K562 (cell line): ENCODE data around the gene SAMD8. TPM values are rescaled to one million over a fixed set of nuclear protein-coding genes. Genes with fewer than 3 reads are reported as not detected.

ENCODE experiments used
- ADNP ChIP-seq: fragments of 200-800 bp; sonication (Bioruptor generic); IDR thresholded peaks from 2 replicates; pipeline ENCODE4 v1.6.1; 2016; ENCODE audit warnings: missing genetic modification characterization, missing compliant biosample characterization
- ATF7 ChIP-seq: fragments of 450-650 bp; IDR thresholded peaks from 2 replicates; pipeline ENCODE4 v1.7.1; 2014; ENCODE audit warnings: mild to moderate bottlenecking, moderate library complexity
- BCLAF1 ChIP-seq, 2 experiments: fragments of 450-650 bp in 1 of 2; IDR thresholded peaks; 2 replicates each; pipeline ENCODE4 v1.6.1; 2011 to 2017; ENCODE audit warnings: low read depth in 2 of 2, antibody characterized with exemption in 1 of 2, borderline replicate concordance in 1 of 2, low read length in 1 of 2, mild to moderate bottlenecking in 1 of 2, mixed read lengths in 1 of 2; ENCODE audit not compliant: control insufficient read depth in 1 of 2
- CREB1 ChIP-seq, 2 experiments: sonication (generic) in 1 of 2; formaldehyde crosslinking in 1 of 2; IDR thresholded peaks; 2 replicates each; pipeline versions ENCODE4 v1.6.1 to v1.8.0; 2012 to 2022; ENCODE audit warnings: inconsistent platforms in 1 of 2, mild to moderate bottlenecking in 1 of 2, missing genetic modification reagents in 1 of 2, moderate library complexity in 1 of 2
- CREM ChIP-seq: IDR thresholded peaks from 2 replicates; pipeline ENCODE4 v1.6.1; 2014; ENCODE audit warnings: antibody characterized with exemption, low read depth
- DACH1 ChIP-seq: fragments of 450-650 bp; IDR thresholded peaks from 2 replicates; pipeline ENCODE4 v1.6.1; 2018; ENCODE audit not compliant: partially characterized antibody
- FOXK1 ChIP-seq: sonication (generic); formaldehyde crosslinking; IDR thresholded peaks from 2 replicates; pipeline ENCODE4 v1.8.0; 2022; ENCODE audit warnings: missing genetic modification reagents, mild to moderate bottlenecking, borderline replicate concordance
- FOXP1 ChIP-seq: sonication (generic); formaldehyde crosslinking; IDR thresholded peaks from 2 replicates; pipeline ENCODE4 v1.8.0; 2022; ENCODE audit warnings: mild to moderate bottlenecking, missing genetic modification reagents
- GABPB1 ChIP-seq: sonication (generic); formaldehyde crosslinking; IDR thresholded peaks from 2 replicates; pipeline ENCODE4 v1.8.0; 2022; ENCODE audit warnings: mild to moderate bottlenecking, missing genetic modification reagents
- HNRNPH1 ChIP-seq: fragments of 200-400 bp; formaldehyde crosslinking; optimal IDR thresholded peaks from 2 replicates; pipeline ENCODE3; 2017; ENCODE audit warnings: low read depth, mild to moderate bottlenecking, low read length, moderate library complexity
- JUND ChIP-seq, 2 experiments: IDR thresholded peaks; 2 replicates in 1 of 2; 3 replicates in 1 of 2; pipeline ENCODE4 v1.6.1; 2011; ENCODE audit warnings: borderline replicate concordance in 2 of 2, low read depth in 2 of 2, low read length in 2 of 2, improper control_type of control experiment in 1 of 2, missing biosample characterization in 1 of 2, missing genetic modification characterization in 1 of 2, missing genetic modification reagents in 1 of 2
- KHSRP ChIP-seq: fragments of 450-650 bp; IDR thresholded peaks from 2 replicates; pipeline ENCODE4 v1.6.1; 2017
- MCM3 ChIP-seq: fragments of 450-650 bp; IDR thresholded peaks from 2 replicates; pipeline ENCODE4 v1.6.1; 2016
- MCM7 ChIP-seq, 2 experiments: fragments of 450-650 bp; IDR thresholded peaks; 2 replicates each; pipeline ENCODE4 v1.6.1; 2016 to 2018
- MYC ChIP-seq, 2 experiments: fragments of 250-450 bp in 1 of 2; sonication (Bioruptor Pico) in 1 of 2; IDR thresholded peaks; 2 replicates each; pipeline versions ENCODE4 v1.5.1 to v1.6.1; 2012 to 2021; ENCODE audit warnings: low read depth in 2 of 2, borderline replicate concordance in 1 of 2, improper control_type of control experiment in 1 of 2, low read length in 1 of 2, mild to moderate bottlenecking in 1 of 2, moderate library complexity in 1 of 2
- PYGO2 ChIP-seq: fragments of 450-650 bp; IDR thresholded peaks from 2 replicates; pipeline ENCODE4 v1.6.1; 2016; ENCODE audit warnings: mild to moderate bottlenecking, missing genetic modification characterization, moderate library complexity, missing compliant biosample characterization
- SMARCA4 ChIP-seq: fragments of 450-650 bp; IDR thresholded peaks from 2 replicates; pipeline ENCODE4 v1.6.1; 2016
- SNAPC5 ChIP-seq: fragments of 250-450 bp; sonication (Bioruptor Pico); IDR thresholded peaks from 2 replicates; pipeline ENCODE4 v1.8.0; 2021; ENCODE audit warnings: moderate library complexity, mild to moderate bottlenecking, inconsistent platforms
- STAT5A ChIP-seq: IDR thresholded peaks from 2 replicates; pipeline ENCODE4 v1.6.1; 2012; ENCODE audit warnings: low read length, inconsistent platforms, borderline replicate concordance
- TAL1 ChIP-seq: fragments of 450-650 bp; IDR thresholded peaks from 2 replicates; pipeline ENCODE4 v1.6.1; 2016; ENCODE audit warnings: mild to moderate bottlenecking
- TCF7L2 ChIP-seq: fragments of 150-350 bp; IDR thresholded peaks from 2 replicates; pipeline ENCODE4 v1.6.1; 2016; ENCODE audit warnings: low read depth, mild to moderate bottlenecking, low read length, moderate library complexity
- ZBTB43 ChIP-seq: sonication (generic); formaldehyde crosslinking; IDR thresholded peaks from 2 replicates; pipeline ENCODE4 v1.8.0; 2023; ENCODE audit warnings: mild to moderate bottlenecking, missing genetic modification reagents
- ZNF707 ChIP-seq: fragments of 250-450 bp; sonication (Bioruptor Pico); conservative IDR thresholded peaks from 2 replicates; pipeline ENCODE4 v1.8.0; 2022; ENCODE audit warnings: inconsistent platforms, mild to moderate bottlenecking, moderate library complexity
- ZNF764 ChIP-seq: fragments of 250-450 bp; sonication (Bioruptor Pico); IDR thresholded peaks from 2 replicates; pipeline ENCODE4 v1.4.0; 2020; ENCODE audit warnings: low read depth, mild to moderate bottlenecking, moderate library complexity
- ZNF77 ChIP-seq: fragments of 250-450 bp; sonication (Bioruptor Pico); IDR thresholded peaks from 2 replicates; pipeline ENCODE4 v1.5.0; 2020
- polyA plus RNA-seq, 8 experiments: library from polyadenylated mRNA; depleted of rRNA in 4 of 8; stranded (reverse) in 5 of 8; unstranded in 3 of 8; fragments of >200 nt; fragmentation: Nextera tagmentation in 2 of 8; fragmentation: Illumina TruSeq in 1 of 8; extraction: Ambion mirVana in 2 of 8; extraction: Trizol in 1 of 8; gene quantifications; 2 replicates each; pipeline versions ENCODE4 v1.2.1 to v1.2.3, GENCODE V29; 2011 to 2014; ENCODE audit warnings: inconsistent platforms in 1 of 8, missing spikeins in 1 of 8
- total RNA-seq, 7 experiments: library from RNA; depleted of rRNA in 6 of 7; stranded (reverse); fragments of >200 nt in 6 of 7; fragmentation: Illumina TruSeq in 2 of 7; extraction: Trizol in 2 of 7; gene quantifications; 2 replicates each; pipeline versions ENCODE4 v1.2.1 to v1.2.3, GENCODE V29; 2011 to 2021; ENCODE audit warnings: low replicate concordance in 1 of 7

SAMD8 gene
- total and polyA plus RNA-seq, 9 of the 15 experiments (the other 6 are each of a cell fraction or from before 2014, with no cell fraction given), result 2.7 to 16.1 (median 6.2) TPM

GRCh38 chr10:75191821-75192568, 80.5 kb downstream of the SAMD8 start (continued):
- no peak for TF ChIP-seq ZBTB43 (CRISPR knock-in tag)
- TF ChIP-seq PYGO2 (tag), result no peak
- peak; percentile 98 for TF ChIP-seq SMARCA4
- TF ChIP-seq KHSRP, result no peak
- no peak for TF ChIP-seq BCLAF1 (IDR thresholded peaks at IDR 0.05; ENCODE audit: borderline replicate concordance in 1 of 2, control insufficient read depth in 1 of 2, low read depth in 2 of 2, low read length in 1 of 2)
- TF ChIP-seq ZNF764, result no peak
- no peak for TF ChIP-seq SNAPC5 (CRISPR knock-in tag)
- TF ChIP-seq MYC (IDR thresholded peaks at IDR 0.05; ENCODE audit: low read depth, low read length), result no peak
- TF ChIP-seq MYC (CRISPR knock-in tag; IDR thresholded peaks at IDR 0.05; ENCODE audit: borderline replicate concordance, low read depth), result no peak
- TF ChIP-seq ATF7, result peak; percentile 84
- TF ChIP-seq MCM3, result no peak
- peak; percentile 56 for TF ChIP-seq TAL1
- no peak for TF ChIP-seq FOXP1 (CRISPR knock-in tag)
- no peak for TF ChIP-seq ADNP
- TF ChIP-seq MCM7 (IDR thresholded peaks at IDR 0.05), result no peak
- peak; percentile 87 for TF ChIP-seq CREM
- peak; percentile 52; the same call in 1 of the 2 replicates for TF ChIP-seq STAT5A
- TF ChIP-seq FOXK1, result no peak
- no peak for TF ChIP-seq ZNF77 (CRISPR knock-in tag)
- no peak for TF ChIP-seq TCF7L2
- TF ChIP-seq ZNF707, result no peak
- TF ChIP-seq DACH1, result no peak
- no peak for TF ChIP-seq HNRNPH1
- TF ChIP-seq GABPB1 (CRISPR knock-in tag), result no peak
- peak; percentile 99 for TF ChIP-seq JUND (IDR thresholded peaks at IDR 0.05; ENCODE audit: borderline replicate concordance, low read depth, low read length)
- peak; percentile 99 for TF ChIP-seq JUND (tag; IDR thresholded peaks at IDR 0.05; ENCODE audit: borderline replicate concordance, low read depth, low read length)
- TF ChIP-seq CREB1 (IDR thresholded peaks at IDR 0.05), result peak; percentile 64
- no peak for TF ChIP-seq CREB1 (CRISPR knock-in tag; IDR thresholded peaks at IDR 0.05)
